ENCODE data around the gene RAB1B. TPM values are rescaled to one million over a fixed set of nuclear protein-coding genes. Genes with fewer than 3 reads are reported as not detected.

RAB1B gene
- total RNA-seq, 1 experiment from 2014 or later: 148 TPM

- ChIA-PET POLR2A (no interaction called here), CTCF (interaction anchor here (1.2 kb wide), 1 partner anchor 16 kb away, joined by 3 read pairs; no protein-coding TSS in a partner anchor), RAD21 (ENCODE audit: low non-redundant PET in 1 of 2, low total read pairs in 2 of 2, uncharacterized antibody in 2 of 2, unreplicated experiment in 2 of 2) (no interaction called here)
- Histone ChIP-seq H2AFZ (ENCODE audit: low read depth, low read length, poor library complexity, severe bottlenecking) (no peak overlapping the region), H3K79me2 (ENCODE audit: insufficient read depth, low read length) (peaks cover 17% of the 10 kb centered on the region; the same call in 1 of the 2 replicates), H3K27ac (ENCODE audit: low read depth, low read length) (no peak overlapping the region), H3K27me3 (ENCODE audit: insufficient read depth, low read length) (no peaks in the 10 kb centered on the region), H3K4me3 (replicated peaks in 1 of 2; ENCODE audit: low read depth in 1 of 2, low read length in 2 of 2) (no peak overlapping the region), H3K4me1 (ENCODE audit: control insufficient read depth in 1 of 2, insufficient read depth in 2 of 2, low read length in 2 of 2) (peaks cover 3 to 23% of the 10 kb centered on the region in 2 experiments), H3K36me3 (ENCODE audit: control insufficient read depth in 1 of 2, insufficient read depth in 2 of 2, low read length in 2 of 2) (peaks cover 6 to 12% of the 10 kb centered on the region in 2 experiments), H3K9me3 (ENCODE audit: control insufficient read depth in 1 of 2, insufficient read depth in 1 of 2, low read depth in 1 of 2, low read length in 2 of 2) (no peaks in the 10 kb centered on the region), H3K9ac (ENCODE audit: low read length) (no peak overlapping the region), H3K4me2 (ENCODE audit: low read length) (no peak overlapping the region), H4K20me1 (ENCODE audit: insufficient read depth) (no peaks in the 10 kb centered on the region), H3K9me2 (ENCODE audit: insufficient read depth) (no peaks in the 10 kb centered on the region)
- DNase-seq (ENCODE audit: low read depth, low spot score) (no peak), ATAC-seq (no peak)
- BruUV-seq (replicated peaks): no TSS peak
- TF ChIP-seq CBX3 (IDR thresholded peaks at IDR 0.05; ENCODE audit: low read depth): no peak
- no peak for TF ChIP-seq REST (IDR thresholded peaks at IDR 0.05; ENCODE audit: low read depth)
- TF ChIP-seq ZFX (IDR thresholded peaks at IDR 0.05): no peak
- TF ChIP-seq EZH2phosphoT487 (IDR thresholded peaks at IDR 0.05; ENCODE audit: borderline replicate concordance): no peak
- no peak for TF ChIP-seq JUND (IDR thresholded peaks at IDR 0.05)
- TF ChIP-seq SIN3A (IDR thresholded peaks at IDR 0.05; ENCODE audit: low read depth): no peak
- no peak for TF ChIP-seq RAD21 (IDR thresholded peaks at IDR 0.05; ENCODE audit: low read depth)
- TF ChIP-seq CTCF (IDR thresholded peaks at IDR 0.05 in 2 of 3, conservative IDR thresholded peaks at IDR 0.05 in 1 of 3; ENCODE audit: borderline replicate concordance in 1 of 3, insufficient read depth in 1 of 3, low read depth in 2 of 3, low read length in 2 of 3): no peak
- no peak for TF ChIP-seq SP1 (IDR thresholded peaks at IDR 0.05; ENCODE audit: low read depth)
- no peak for TF ChIP-seq YY1 (IDR thresholded peaks at IDR 0.05; ENCODE audit: extremely low read depth, insufficient replicate concordance, low read depth, low read length)
- no peak for TF ChIP-seq POLR2AphosphoS5 (IDR thresholded peaks at IDR 0.05; ENCODE audit: low read depth, low read length)
- TF ChIP-seq ELF1 (IDR thresholded peaks at IDR 0.05; ENCODE audit: borderline replicate concordance, low read depth): no peak
- TF ChIP-seq FOSL1 (IDR thresholded peaks at IDR 0.05; ENCODE audit: low read depth): no peak
- intact Hi-C loops (cut with micrococcal nuclease): no loop called here
Measured at GRCh38 chr11:66263785-66264184, 4.7 kb upstream of the RAB1B start.
